HepG2 (cell line): ENCODE results near the gene SCRT2. TPM values are rescaled to one million over a fixed set of nuclear protein-coding genes. Genes with fewer than 3 reads are reported as not detected.

Source experiments
- ARID5B ChIP-seq: IDR thresholded peaks from 2 replicates; pipeline ENCODE4 v1.4.0; 2020; ENCODE audit warnings: mild to moderate bottlenecking, missing genetic modification reagents
- GABPA ChIP-seq, 2 experiments: IDR thresholded peaks; 2 replicates each; pipeline ENCODE4 v1.6.1; 2011 to 2016; ENCODE audit warnings: low read depth in 2 of 2, low read length in 1 of 2, missing biosample characterization in 1 of 2, missing genetic modification characterization in 1 of 2
- IKZF1 ChIP-seq: fragments of 450-650 bp; IDR thresholded peaks from 2 replicates; pipeline ENCODE4 v1.7.1; 2016
- MXI1 ChIP-seq: IDR thresholded peaks from 3 replicates; pipeline ENCODE4 v1.6.1; 2012; ENCODE audit warnings: low read depth, low read length, inconsistent platforms, borderline replicate concordance
- NFYB ChIP-seq: sonication (generic); formaldehyde crosslinking; IDR thresholded peaks from 2 replicates; pipeline ENCODE4 v1.4.0; 2020; ENCODE audit warnings: missing genetic modification reagents
- RXRB ChIP-seq: IDR thresholded peaks from 2 replicates; pipeline ENCODE4 v1.6.1; 2016; ENCODE audit warnings: borderline replicate concordance, missing genetic modification reagents, missing compliant biosample characterization
- SNAI1 ChIP-seq: sonication (generic); formaldehyde crosslinking; IDR thresholded peaks from 2 replicates; pipeline ENCODE4 v1.5.0; 2020; ENCODE audit warnings: mild to moderate bottlenecking, missing genetic modification reagents, borderline replicate concordance
- ZBTB34 ChIP-seq: sonication (generic); formaldehyde crosslinking; IDR thresholded peaks from 2 replicates; pipeline ENCODE4 v1.8.0; 2022; ENCODE audit warnings: mild to moderate bottlenecking, missing genetic modification reagents
- ZIK1 ChIP-seq: sonication (generic); formaldehyde crosslinking; IDR thresholded peaks from 2 replicates; pipeline ENCODE4 v1.5.0; 2020; ENCODE audit warnings: mild to moderate bottlenecking, low read depth, missing genetic modification reagents, borderline replicate concordance
- ZNF142 ChIP-seq: sonication (generic); formaldehyde crosslinking; IDR thresholded peaks from 2 replicates; pipeline ENCODE4 v1.4.0; 2020; ENCODE audit warnings: missing genetic modification reagents
- ZNF317 ChIP-seq: sonication (generic); formaldehyde crosslinking; IDR thresholded peaks from 2 replicates; pipeline ENCODE4 v1.5.0; 2020; ENCODE audit warnings: mild to moderate bottlenecking, missing genetic modification reagents
- ZNF512 ChIP-seq: sonication (generic); formaldehyde crosslinking; IDR thresholded peaks from 2 replicates; pipeline ENCODE4 v1.4.0; 2020; ENCODE audit warnings: mild to moderate bottlenecking, missing genetic modification reagents
- ZNF780A ChIP-seq: sonication (generic); formaldehyde crosslinking; IDR thresholded peaks from 2 replicates; pipeline ENCODE4 v1.8.0; 2022; ENCODE audit warnings: mild to moderate bottlenecking, missing genetic modification reagents, moderate library complexity
- ZNF781 ChIP-seq: sonication (generic); formaldehyde crosslinking; IDR thresholded peaks from 2 replicates; pipeline ENCODE4 v1.5.1; 2020; ENCODE audit warnings: borderline replicate concordance, mild to moderate bottlenecking, missing genetic modification reagents; ENCODE audit errors: not compliant biosample characterization
- polyA plus RNA-seq, 8 experiments: library from polyadenylated mRNA; depleted of rRNA in 3 of 8; stranded (reverse) in 7 of 8; unstranded in 1 of 8; fragments of >200 nt; fragmentation: Illumina TruSeq in 4 of 8; extraction: Trizol in 4 of 8; gene quantifications; 2 replicates each; pipeline versions ENCODE4 v1.2.1 to v1.2.3, GENCODE V29; 2011 to 2016; ENCODE audit warnings: low read depth in 4 of 8, missing spikeins in 1 of 8, mixed read lengths in 1 of 8; ENCODE audit not compliant: insufficient read depth in 1 of 8
- total RNA-seq, 5 experiments: library from RNA; depleted of rRNA; stranded (reverse); fragments of >200 nt; fragmentation: Illumina TruSeq; extraction: Trizol; gene quantifications; 2 replicates each; pipeline ENCODE4 v1.2.3, GENCODE V29; 2016; ENCODE audit warnings: low read depth in 1 of 5

SCRT2 gene
- total and polyA plus RNA-seq, 2 of the 13 experiments (the other 11 are each of a cell fraction or from before 2014, with no cell fraction given): not detected

- peak; percentile 64; the same call in 1 of the 2 replicates for TF ChIP-seq RXRB (CRISPR knock-in tag)
- peak; percentile 40; the same call in 1 of the 2 replicates for TF ChIP-seq ZIK1 (CRISPR knock-in tag)
- peak; percentile 76 for TF ChIP-seq ARID5B (CRISPR knock-in tag)
- no peak for TF ChIP-seq GABPA (IDR thresholded peaks at IDR 0.05; ENCODE audit: low read depth, low read length)
- TF ChIP-seq GABPA (CRISPR knock-in tag; IDR thresholded peaks at IDR 0.05; ENCODE audit: low read depth): no peak
- TF ChIP-seq ZBTB34: no peak
- TF ChIP-seq ZNF512 (CRISPR knock-in tag): no peak
- TF ChIP-seq IKZF1: no peak
- TF ChIP-seq MXI1: no peak; the same call in 2 of the 3 replicates
- TF ChIP-seq ZNF142 (CRISPR knock-in tag): no peak
- no peak for TF ChIP-seq SNAI1 (CRISPR knock-in tag)
- peak; percentile 55 for TF ChIP-seq NFYB (CRISPR knock-in tag)
- no peak for TF ChIP-seq ZNF781 (CRISPR knock-in tag)
- no peak for TF ChIP-seq ZNF780A (CRISPR knock-in tag)
- TF ChIP-seq ZNF317: no peak
Measured at GRCh38 chr20:642398-643174, 33.0 kb downstream of the SCRT2 start (continued).
